Articular chondrocyte of knee joint (primary cell): Measurements from ENCODE around the gene TP53TG3. TPM values are rescaled to one million over a fixed set of nuclear protein-coding genes. Genes with fewer than 3 reads are reported as not detected.

ENCODE experiments used
- small RNA-seq: library from RNA; depleted of rRNA; stranded (forward); fragments of <200 nt; gene quantifications from one replicate; pipeline ENCODE3, GENCODE V24; 2012
- total RNA-seq: library from RNA; depleted of rRNA; stranded (reverse); fragments of >200 nt; gene quantifications from 2 replicates; pipeline ENCODE4 v1.2.3, GENCODE V29; 2012

TP53TG3 gene, protein sequence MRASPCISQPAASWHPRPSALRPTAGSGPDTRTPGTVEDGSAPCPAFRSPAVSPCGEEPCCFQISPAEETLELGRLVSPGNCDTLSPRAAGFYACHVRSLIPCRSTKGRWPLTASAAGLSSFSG
- total RNA-seq = not detected in 2 replicates

GRCh38 chr16:32676065-32676464 lies at the start of gene TP53TG3:
TSS of gene TP53TG3 (minus strand) at chr16:32676165. CDS start at chr16:32676097, 68 bp downstream.

Small RNAs within 50 kb of the gene (small RNA-seq; reads per million reads assigned to genes)
- not detected for gene AC138907.6
